Epithelial cell of prostate (primary cell): Measurements from ENCODE around the gene IL9.
"Not testable (repeated sequence)": the region's sequence is repeated elsewhere in the genome, so short reads cannot be mapped to it uniquely, and the experiment has no call there.

Source experiments
- DNase-seq: peaks from one replicate; pipeline ENCODE4 v3.0.0-alpha.2; 2011; ENCODE audit warnings: low read depth, low spot score
- H3K27ac ChIP-seq: fragments of 450-650 bp; 2 replicates; pipeline ENCODE4 v1.5.1; 2017; ENCODE audit warnings: mild to moderate bottlenecking

Gene IL9

DNA sequence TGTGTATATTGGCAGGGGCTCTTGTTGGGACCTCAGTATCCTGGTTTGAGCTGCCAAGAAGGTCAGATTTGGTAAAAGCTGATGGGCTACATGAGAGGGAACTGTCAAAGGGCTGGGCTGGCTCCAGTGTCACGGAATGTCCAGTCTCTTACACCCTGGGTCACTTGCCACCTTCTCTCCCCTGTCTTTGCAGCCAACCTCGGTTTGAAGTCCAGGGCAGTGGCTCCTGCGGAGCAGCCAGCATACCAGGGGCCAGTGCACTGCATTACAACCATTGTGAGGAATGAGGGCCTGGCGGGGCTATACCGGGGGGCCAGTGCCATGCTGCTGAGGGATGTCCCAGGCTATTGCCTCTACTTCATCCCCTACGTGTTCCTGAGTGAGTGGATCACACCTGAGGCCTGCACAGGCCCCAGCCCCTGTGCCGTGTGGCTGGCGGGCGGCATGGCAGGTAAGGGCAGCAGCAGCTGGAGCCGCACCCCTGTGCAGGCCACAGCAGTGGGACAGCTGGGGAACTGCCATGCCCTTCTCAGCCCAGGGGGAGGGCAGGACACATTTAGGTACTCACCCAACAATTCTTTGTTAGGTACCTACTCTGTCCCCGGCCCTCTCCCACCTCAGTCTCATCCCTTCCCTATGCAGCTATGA, 24.2 kb downstream of the IL9 start:
- DNase-seq = no peak
- H3K27ac ChIP-seq = no peak overlapping the region

DNA sequence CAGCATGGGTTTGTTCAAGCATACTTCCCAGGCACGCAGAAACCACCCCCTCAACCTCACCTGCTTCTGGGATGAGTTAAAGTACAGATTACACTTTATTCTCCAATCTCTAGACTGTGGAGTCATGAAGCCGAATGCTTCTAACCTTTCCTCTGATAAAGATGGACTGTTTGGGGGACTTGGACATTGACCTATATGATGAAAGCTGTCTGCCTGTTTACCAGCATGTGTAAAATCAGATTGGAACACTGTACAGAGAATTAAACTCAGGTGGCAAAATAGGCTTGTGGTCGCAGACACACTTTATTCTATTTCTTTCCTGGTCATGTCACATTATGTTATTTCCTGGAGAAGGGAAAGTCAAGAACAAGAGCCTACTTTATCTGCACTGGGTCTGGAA, 25.7 kb downstream of the IL9 start:
- DNase-seq = no peak
- no peak overlapping the region for H3K27ac ChIP-seq

GRCh38 chr5:135869276-135869675, 26.4 kb downstream of the IL9 start:
- DNase-seq = no peak
- no peak overlapping the region for H3K27ac ChIP-seq

DNA sequence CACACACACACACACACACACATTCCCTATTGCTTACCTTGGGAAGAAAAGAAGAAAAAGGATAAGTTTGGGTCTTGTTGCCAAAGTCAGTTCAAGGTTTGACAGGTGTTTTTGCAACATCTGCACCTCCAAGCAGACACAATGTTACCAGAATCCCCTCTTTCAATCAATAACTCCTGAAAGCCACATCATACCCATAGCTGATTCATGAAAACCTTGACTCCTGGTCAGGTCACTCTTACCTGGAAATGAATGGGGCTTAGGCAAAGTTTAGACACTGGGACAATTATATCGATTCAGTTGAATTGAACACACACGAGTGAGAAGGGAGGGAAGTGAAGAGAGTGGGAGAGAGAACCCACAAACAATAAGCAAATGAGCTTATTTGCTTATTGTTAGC, 27.0 kb downstream of the IL9 start:
- DNase-seq = no peak
- H3K27ac ChIP-seq = no peak overlapping the region

DNA sequence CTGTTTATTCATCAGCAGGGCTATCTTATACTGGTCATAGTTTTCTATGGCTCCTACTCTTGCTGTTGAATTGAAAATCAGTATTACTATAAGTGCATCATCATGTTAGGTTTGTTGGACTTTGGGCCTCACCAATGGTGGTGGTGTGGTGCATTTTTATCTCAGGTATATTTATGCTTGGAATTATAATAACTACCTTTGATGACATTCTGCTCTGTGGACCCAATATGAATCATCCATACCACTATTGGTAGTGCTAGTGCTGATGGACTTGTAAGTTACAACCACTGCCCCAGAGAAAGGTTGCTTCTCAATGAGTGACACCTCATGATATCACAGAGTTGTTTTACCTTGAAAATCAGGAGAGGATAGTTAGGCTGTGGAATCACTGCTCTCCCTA, 28.0 kb downstream of the IL9 start:
- H3K27ac ChIP-seq = no peak overlapping the region
- no peak for DNase-seq

GRCh38 chr5:135866016-135866415, 29.6 kb downstream of the IL9 start:
- no peak overlapping the region for H3K27ac ChIP-seq
- no peak for DNase-seq

DNA sequence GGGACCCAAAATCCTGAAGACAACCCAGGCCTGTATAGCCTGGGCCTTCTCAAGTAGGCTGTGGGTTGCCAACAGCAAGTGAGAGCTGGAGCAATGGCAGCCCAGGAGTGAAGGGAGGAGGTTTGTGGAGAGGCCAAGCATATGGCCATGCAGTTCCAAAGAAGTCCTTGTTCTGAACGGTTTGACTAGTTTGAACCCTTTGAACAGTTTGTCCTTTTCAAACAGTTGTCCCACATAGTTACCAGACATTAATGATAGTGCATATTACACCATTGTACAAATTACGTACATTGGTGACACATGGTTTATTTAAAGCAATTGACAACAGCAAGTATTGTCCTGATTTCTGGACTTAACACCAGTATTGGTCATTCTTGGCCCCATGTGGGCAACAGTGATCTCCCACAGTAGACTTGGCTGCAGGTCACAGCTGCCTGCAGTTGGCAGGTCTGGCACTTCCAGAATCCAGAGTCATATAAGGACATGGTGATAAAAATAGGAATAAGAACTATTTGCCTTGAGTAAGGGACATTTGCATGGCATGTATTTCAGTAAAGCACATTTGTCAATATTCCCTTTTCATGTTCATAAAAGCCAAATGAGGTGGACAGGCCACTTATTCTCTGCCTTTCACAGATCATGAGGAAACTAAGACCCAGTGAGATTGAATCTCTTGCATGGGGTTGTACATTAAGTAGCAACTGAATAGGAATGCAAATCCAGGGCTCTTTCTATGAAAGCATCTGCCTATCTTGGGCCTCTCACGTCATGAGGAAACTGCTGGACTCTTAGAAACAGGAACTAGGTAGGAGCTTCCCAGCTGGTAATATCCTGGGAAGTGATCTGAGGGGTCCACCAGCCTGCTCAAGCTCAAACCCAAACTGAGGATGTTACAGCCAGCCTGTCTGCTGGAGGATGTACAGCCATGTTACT, 30.9 kb downstream of the IL9 start:
- H3K27ac ChIP-seq = no peak overlapping the region
- DNase-seq = no peak

DNA sequence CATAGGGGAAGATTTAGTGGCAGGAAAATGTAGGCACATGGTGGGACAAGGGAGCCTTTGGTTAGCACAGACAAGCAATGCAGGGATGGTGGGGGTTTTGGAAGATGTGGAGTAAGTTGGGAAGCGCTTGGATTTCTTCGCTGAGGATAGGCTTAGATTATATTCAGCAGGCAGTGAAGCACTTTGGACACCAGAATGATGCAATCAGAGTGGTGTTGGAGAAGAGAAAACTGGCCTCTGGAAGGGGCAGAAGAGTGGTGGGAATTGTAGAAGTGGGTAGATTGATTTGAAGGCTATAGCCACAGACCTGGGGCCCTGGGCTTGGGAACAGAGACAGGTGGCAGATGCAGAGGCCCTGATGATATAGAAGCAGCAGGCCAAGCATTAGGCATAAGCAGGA, 32.9 kb downstream of the IL9 start:
- no peak for DNase-seq
- H3K27ac ChIP-seq = no peak overlapping the region

DNA sequence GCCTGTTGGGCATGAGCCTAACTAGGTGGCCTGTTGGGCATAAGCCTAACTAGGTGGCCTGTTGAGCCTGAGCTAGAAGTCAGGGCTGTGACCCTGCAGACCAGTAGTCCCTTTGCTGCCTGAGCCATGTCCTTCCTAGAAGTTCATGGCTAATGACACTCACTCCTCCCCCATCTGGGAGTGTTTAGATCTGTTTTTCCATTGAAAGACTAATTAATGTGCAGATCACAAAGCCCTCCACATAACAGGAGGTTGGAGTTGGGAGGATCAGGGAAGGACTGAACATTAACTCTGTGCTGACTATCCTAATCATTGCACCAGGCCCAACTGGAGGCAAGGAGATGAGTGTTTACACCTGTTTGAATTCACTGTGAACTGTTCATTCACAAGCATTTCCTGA, 33.6 kb downstream of the IL9 start:
- no peak for DNase-seq
- H3K27ac ChIP-seq = no peak overlapping the region

- no peak for DNase-seq
- H3K27ac ChIP-seq = no peak overlapping the region
These were observed 34.0 kb downstream of the IL9 start for GRCh38 chr5:135861641-135862040.

DNA sequence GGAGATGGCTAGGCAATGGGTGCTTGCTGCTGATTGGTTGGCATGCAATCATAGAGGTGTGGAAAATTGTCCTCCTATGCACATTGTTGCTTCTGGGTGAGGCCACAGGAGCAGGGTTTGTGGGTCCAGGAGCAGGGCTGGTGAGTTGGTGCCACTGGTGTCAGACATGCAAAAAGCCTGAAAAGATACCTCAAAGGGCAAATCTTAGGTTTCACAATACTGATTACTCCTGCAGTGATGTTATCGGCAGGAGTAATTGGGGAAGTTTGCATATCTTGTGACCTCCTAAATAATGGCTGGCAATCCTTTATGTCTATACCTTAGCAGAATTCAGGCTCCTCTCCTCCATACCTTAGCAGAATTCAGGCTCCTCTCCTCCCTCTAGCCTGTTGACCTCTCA, 36.0 kb downstream of the IL9 start:
- H3K27ac ChIP-seq = no peak overlapping the region

DNA sequence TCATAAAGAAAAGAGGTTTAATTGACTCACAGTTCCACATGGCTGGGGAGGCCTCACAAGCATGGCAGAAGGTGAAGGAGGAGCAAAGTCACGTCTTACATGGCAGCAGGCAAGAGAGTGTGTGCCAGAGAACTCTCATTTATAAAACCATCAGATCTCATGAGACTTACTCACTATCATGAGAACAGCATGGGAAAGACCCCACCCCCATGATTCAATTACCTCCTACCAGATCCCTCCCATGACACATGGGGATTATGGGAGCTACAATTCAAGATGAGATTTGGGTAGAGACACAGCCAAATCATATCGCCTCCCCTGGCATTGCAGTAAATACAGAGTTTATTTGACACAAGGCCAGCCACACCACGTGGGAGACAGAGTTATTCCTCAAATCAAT, 36.5 kb downstream of the IL9 start:
- not testable (repeated sequence) for H3K27ac ChIP-seq, DNase-seq

More for the DNA sequence above, 36.0 kb downstream of the IL9 start:
- DNase-seq = no peak

GRCh38 chr5:135857630-135858311, 37.9 kb downstream of the IL9 start:
- no peak for DNase-seq
- H3K27ac ChIP-seq = no peak overlapping the region

- no peak overlapping the region for H3K27ac ChIP-seq
- DNase-seq = no peak
These were observed 43.5 kb downstream of the IL9 start for GRCh38 chr5:135851915-135852845.

GRCh38 chr5:135851186-135851914, 44.3 kb downstream of the IL9 start:
- DNase-seq = no peak
- H3K27ac ChIP-seq = no peak overlapping the region

- H3K27ac ChIP-seq = no peak overlapping the region
- DNase-seq = no peak
These were observed 45.0 kb downstream of the IL9 start for GRCh38 chr5:135850671-135851070.

GRCh38 chr5:135850231-135850630, 45.4 kb downstream of the IL9 start:
- DNase-seq = no peak
- no peak overlapping the region for H3K27ac ChIP-seq

- DNase-seq = no peak
- H3K27ac ChIP-seq = no peak overlapping the region
These were observed 47.7 kb downstream of the IL9 start for GRCh38 chr5:135847976-135848375.

GRCh38 chr5:135846311-135846710, 49.3 kb downstream of the IL9 start:
- DNase-seq = no peak
- H3K27ac ChIP-seq = no peak overlapping the region
